GM12878 (cell line): Measurements from ENCODE around the gene EDARADD. TPM values are rescaled to one million over a fixed set of nuclear protein-coding genes. Genes with fewer than 3 reads are reported as not detected.

ENCODE experiments used
- ATAC-seq: fragments of 200-7000 bp; cut with Tn5 transposase; 3 replicates; pipeline ENCODE4 v1.9.1; 2020; ENCODE audit warnings: mild to moderate bottlenecking, moderate library complexity
- BruUV-seq: library from RNA; stranded (reverse); fragments of 400-500 nt; replicated peaks from 2 replicates; lab custom pipeline; 2021; lab: Mats Ljungman, UMichigan
- CTCF ChIA-PET: fragments of 300-600 bp; sonication (Branson Sonifier 250); formaldehyde crosslinking; extraction: SDS; loops from one replicate; lab custom pipeline; 2021; ENCODE audit warnings: inconsistent platforms; lab: Yijun Ruan, JAX
- POLR2A ChIA-PET: fragments of 350-600 bp; formaldehyde crosslinking; extraction: SDS; loops from one replicate; lab custom pipeline; 2021; ENCODE audit warnings: inconsistent platforms; lab: Charles Lee
- RAD21 ChIA-PET: fragments of 300-600 bp; sonication (Branson Sonifier 250); formaldehyde crosslinking; loops from one replicate; lab custom pipeline; 2023; ENCODE audit warnings: antibody characterized with exemption; ENCODE audit not compliant: unreplicated experiment; lab: Charles Lee
- SMC1A ChIA-PET: fragments of 300-600 bp; sonication (Branson Sonifier 250); formaldehyde crosslinking; loops from one replicate; lab custom pipeline; 2023; ENCODE audit not compliant: unreplicated experiment, uncharacterized antibody; lab: Charles Lee
- DNase-seq: peaks from one replicate; pipeline ENCODE4 v3.0.0-alpha.2; 2011; ENCODE audit warnings: low read depth, low spot score
- FAIRE-seq: peaks from 3 replicates; lab custom pipeline; 2011; peaks lifted over from hg19 to GRCh38; lab: Jason Lieb, UNC
- H2AFZ ChIP-seq: 2 replicates; pipeline ENCODE4 v1.6.0; 2011; ENCODE audit warnings: low read depth, low read length, control low read depth; ENCODE audit not compliant: control insufficient read depth
- H3K27ac ChIP-seq: 2 replicates; pipeline ENCODE4 v1.5.1; 2011; ENCODE audit warnings: control low read depth; ENCODE audit not compliant: control insufficient read depth, insufficient read depth
- H3K27me3 ChIP-seq, 2 experiments: replicated peaks in 1 of 2; 2 replicates each; pipeline versions ENCODE4 v1.6.0 to v1.6.1; 2011; ENCODE audit warnings: low read length in 1 of 2; ENCODE audit not compliant: control insufficient read depth in 2 of 2, insufficient read depth in 2 of 2
- H3K36me3 ChIP-seq, 2 experiments: 2 replicates each; pipeline ENCODE4 v1.5.1; 2011; ENCODE audit warnings: low read length in 1 of 2; ENCODE audit not compliant: control insufficient read depth in 2 of 2, insufficient read depth in 2 of 2
- H3K4me1 ChIP-seq: 2 replicates; pipeline ENCODE4 v1.6.1; 2011; ENCODE audit warnings: mild to moderate bottlenecking, low read length, moderate library complexity, mixed read lengths; ENCODE audit not compliant: control insufficient read depth, insufficient read depth
- H3K4me2 ChIP-seq: 2 replicates; pipeline ENCODE4 v1.6.0; 2011; ENCODE audit warnings: control low read depth; ENCODE audit not compliant: control insufficient read depth, insufficient read depth
- H3K4me3 ChIP-seq: fragments of 200-600 bp; sonication (generic); 2 replicates; pipeline ENCODE4 v1.5.1; 2016
- H3K79me2 ChIP-seq: 2 replicates; pipeline ENCODE4 v1.6.0; 2011; ENCODE audit warnings: low read length; ENCODE audit not compliant: control insufficient read depth, insufficient read depth
- H3K9ac ChIP-seq: 2 replicates; pipeline ENCODE4 v1.8.0; 2011; ENCODE audit warnings: low read length, control low read depth, mixed read lengths; ENCODE audit not compliant: control insufficient read depth, insufficient read depth
- H3K9me3 ChIP-seq: replicated peaks from 3 replicates; pipeline ENCODE4 v1.5.1; 2011; ENCODE audit warnings: mild to moderate bottlenecking, low read length; ENCODE audit not compliant: control insufficient read depth, insufficient read depth
- H4K20me1 ChIP-seq: 2 replicates; pipeline ENCODE4 v1.6.0; 2011; ENCODE audit not compliant: control insufficient read depth, insufficient read depth
- BRCA1 ChIP-seq: IDR thresholded peaks from 2 replicates; pipeline ENCODE4 v1.6.1; 2011; ENCODE audit warnings: low read depth, low read length, improper control_type of control experiment
- DPF2 ChIP-seq: fragments of 450-650 bp; IDR thresholded peaks from 2 replicates; pipeline ENCODE4 v1.6.1; 2017; ENCODE audit warnings: mild to moderate bottlenecking
- EP300 ChIP-seq, 2 experiments: fragments of 150-350 bp in 1 of 2; IDR thresholded peaks; 2 replicates each; pipeline ENCODE4 v1.6.1; 2011 to 2012; ENCODE audit warnings: low read depth in 2 of 2, low read length in 2 of 2, borderline replicate concordance in 1 of 2, improper control_type of control experiment in 1 of 2, inconsistent platforms in 1 of 2; ENCODE audit not compliant: control insufficient read depth in 1 of 2
- MLLT1 ChIP-seq: fragments of 450-650 bp; IDR thresholded peaks from 2 replicates; pipeline ENCODE4 v1.6.1; 2016; ENCODE audit warnings: mild to moderate bottlenecking
- NBN ChIP-seq: fragments of 450-650 bp; IDR thresholded peaks from 2 replicates; pipeline ENCODE4 v1.6.1; 2016
- SREBF2 ChIP-seq: IDR thresholded peaks from 2 replicates; pipeline ENCODE4 v1.6.1; 2012; ENCODE audit warnings: mild to moderate bottlenecking, low read length
- SUZ12 ChIP-seq: fragments of 200-600 bp; sonication (generic); IDR thresholded peaks from one replicate; pipeline ENCODE4 v1.6.1; 2018; ENCODE audit warnings: antibody characterized with exemption, mild to moderate bottlenecking; ENCODE audit not compliant: unreplicated experiment
- ZSCAN29 ChIP-seq: fragments of 450-650 bp; IDR thresholded peaks from 2 replicates; pipeline ENCODE4 v1.6.1; 2017; ENCODE audit warnings: mild to moderate bottlenecking, moderate library complexity
- WGBS: methylation state at CpG from one replicate; pipeline ENCODE4 v1.1.6; 2016; ENCODE audit warnings: low lambda C conversion rate; ENCODE audit not compliant: insufficient replicate concordance, insufficient coverage; ENCODE audit errors: missing lambda C conversion rate; 5-methylcytosine and 5-hydroxymethylcytosine counted together
- in situ Hi-C: fragments of 300-500 bp; cut with MboI; formaldehyde crosslinking; loops from 9 replicates; pipeline ENCODE4 v1.14.3; 2018; ENCODE audit warnings: mixed read lengths
- intact Hi-C: fragments of 100-400 bp; cut with micrococcal nuclease; formaldehyde crosslinking; loops from one replicate; pipeline ENCODE4 v1.14.2; 2022; ENCODE audit not compliant: unreplicated experiment
- polyA plus RNA-seq, 11 experiments: library from polyadenylated mRNA; depleted of rRNA in 4 of 11; unstranded in 6 of 11; stranded (reverse) in 5 of 11; fragments of >200 nt; fragmentation: Nextera tagmentation in 4 of 11; fragmentation: Illumina TruSeq in 1 of 11; extraction: Ambion mirVana in 4 of 11; extraction: Trizol in 1 of 11; gene quantifications; 1 replicate in 1 of 11; 2 replicates in 10 of 11; pipeline versions ENCODE4 v1.2.1 to v1.2.3, GENCODE V29; 2011 to 2016; ENCODE audit warnings: inconsistent platforms in 2 of 11, missing spikeins in 2 of 11, low read depth in 1 of 11
- total RNA-seq, 4 experiments: library from RNA; depleted of rRNA in 3 of 4; stranded (reverse); fragments of >200 nt in 3 of 4; fragmentation: Illumina TruSeq in 1 of 4; extraction: Trizol in 1 of 4; gene quantifications; 2 replicates each; pipeline versions ENCODE4 v1.2.1 to v1.2.3, GENCODE V29; 2013 to 2021

EDARADD gene
- total and polyA plus RNA-seq, 10 of the 15 experiments (the other 5 are each of a cell fraction or from before 2014, with no cell fraction given) = 0.58 to 6.1 (median 4.7) TPM

- Histone ChIP-seq H3K9ac (no peak overlapping the region), H3K4me3 (no peak overlapping the region), H3K9me3 (no peaks in the 10 kb centered on the region; the same call in 2 of the 3 replicates), H3K27ac (no peak overlapping the region), H3K27me3 (no peaks in the 10 kb centered on the region), H3K36me3 (no peaks in the 10 kb centered on the region), H3K79me2 (no peaks in the 10 kb centered on the region), H2AFZ (no peak overlapping the region), H3K4me1 (no peaks in the 10 kb centered on the region), H4K20me1 (no peaks in the 10 kb centered on the region), H3K4me2 (no peak overlapping the region)
- in situ Hi-C loops (no loop called here), intact Hi-C loops (no loop called here)
- TF ChIP-seq DPF2 = no peak
- no peak for TF ChIP-seq NBN
- no peak for TF ChIP-seq MLLT1
- TF ChIP-seq BRCA1 = no peak
- TF ChIP-seq EP300 (IDR thresholded peaks at IDR 0.05; ENCODE audit: borderline replicate concordance in 1 of 2, control insufficient read depth in 1 of 2, low read depth in 2 of 2, low read length in 2 of 2) = no peak
- TF ChIP-seq SREBF2 = no peak
- no peak for TF ChIP-seq ZSCAN29
- no peak for TF ChIP-seq SUZ12
- ATAC-seq = no peak
- ChIA-PET RAD21 (interaction anchor here (0.8 kb wide), 1 partner anchor 9 kb away, joined by 3 read pairs; no protein-coding TSS in a partner anchor), CTCF (interaction anchor here (1.3 kb wide), 1 partner anchor 8 kb away, joined by 4 read pairs; no protein-coding TSS in a partner anchor), SMC1A (interaction anchor here (0.9 to 1.3 kb wide), 4 partner anchors 9 to 87 kb away, joined by 3 read pairs; no protein-coding TSS in a partner anchor), POLR2A (interaction anchor here (0.5 kb wide), 1 partner anchor 72 kb away, joined by 5 read pairs; no protein-coding TSS in a partner anchor)
- no TSS peak for BruUV-seq
- WGBS = 7% methylated on average over 1 of the region's 1 CpG
- no peak for FAIRE-seq
- DNase-seq = no peak
Measured at GRCh38 chr1:236371083-236371482, 23.0 kb upstream of the EDARADD start.
